K562 (cell line): Measurements from ENCODE around the gene TUBG2. TPM values are rescaled to one million over a fixed set of nuclear protein-coding genes. Genes with fewer than 3 reads are reported as not detected.

Experiments
- BMI1 ChIP-seq: fragments of 150-350 bp; IDR thresholded peaks from 2 replicates; pipeline ENCODE4 v1.6.1; 2014; ENCODE audit warnings: low read length
- CREM ChIP-seq: IDR thresholded peaks from 2 replicates; pipeline ENCODE4 v1.6.1; 2014; ENCODE audit warnings: antibody characterized with exemption, low read depth
- CXXC5 ChIP-seq: fragments of 250-450 bp; sonication (Bioruptor Pico); IDR thresholded peaks from 2 replicates; pipeline ENCODE4 v1.8.0; 2022; ENCODE audit warnings: inconsistent platforms, mild to moderate bottlenecking, moderate library complexity
- ELF2 ChIP-seq: fragments of 250-450 bp; sonication (Bioruptor Pico); IDR thresholded peaks from 2 replicates; pipeline ENCODE4 v1.5.0; 2021; ENCODE audit warnings: mild to moderate bottlenecking
- ETV1 ChIP-seq: fragments of 450-650 bp; conservative IDR thresholded peaks from 2 replicates; pipeline ENCODE4 v1.6.1; 2016; ENCODE audit warnings: missing genetic modification characterization, control low read depth, low read depth, missing compliant biosample characterization
- FIP1L1 ChIP-seq: fragments of 200-400 bp; formaldehyde crosslinking; IDR thresholded peaks from 2 replicates; pipeline ENCODE4 v1.6.1; 2018; ENCODE audit warnings: mild to moderate bottlenecking, low read depth, low read length; ENCODE audit not compliant: poor library complexity, severe bottlenecking
- FOS ChIP-seq: IDR thresholded peaks from 3 replicates; pipeline ENCODE4 v1.6.1; 2011; ENCODE audit not compliant: insufficient read length; ENCODE audit errors: extremely low read depth
- JUND ChIP-seq, 2 experiments: IDR thresholded peaks; 2 replicates in 1 of 2; 3 replicates in 1 of 2; pipeline ENCODE4 v1.6.1; 2011; ENCODE audit warnings: borderline replicate concordance in 2 of 2, low read depth in 2 of 2, low read length in 2 of 2, improper control_type of control experiment in 1 of 2, missing biosample characterization in 1 of 2, missing genetic modification characterization in 1 of 2, missing genetic modification reagents in 1 of 2
- MAFG ChIP-seq: fragments of 450-650 bp; conservative IDR thresholded peaks from 2 replicates; pipeline ENCODE4 v1.6.1; 2016; ENCODE audit warnings: missing genetic modification characterization, missing compliant biosample characterization
- NCOA2 ChIP-seq, 2 experiments: fragments of 450-650 bp; IDR thresholded peaks; 2 replicates each; pipeline ENCODE4 v1.6.1; 2018; ENCODE audit warnings: mild to moderate bottlenecking in 2 of 2, moderate library complexity in 1 of 2; ENCODE audit not compliant: partially characterized antibody in 2 of 2
- TSC22D4 ChIP-seq: fragments of 450-650 bp; IDR thresholded peaks from 2 replicates; pipeline ENCODE4 v1.6.1; 2016; ENCODE audit warnings: missing genetic modification characterization, missing biosample characterization, control low read depth
- ZBTB1 ChIP-seq: sonication (generic); formaldehyde crosslinking; IDR thresholded peaks from 2 replicates; pipeline ENCODE4 v1.8.1; 2023; ENCODE audit warnings: missing genetic modification reagents, low read depth, mild to moderate bottlenecking, borderline replicate concordance
- ZNF146 ChIP-seq: IDR thresholded peaks from one replicate; pipeline ENCODE4 v1.6.1; 2018; ENCODE audit warnings: missing compliant biosample characterization; ENCODE audit not compliant: unreplicated experiment
- ZNF830 ChIP-seq: fragments of 250-450 bp; sonication (Bioruptor Pico); IDR thresholded peaks from 2 replicates; pipeline ENCODE4 v1.5.0; 2021; ENCODE audit warnings: mild to moderate bottlenecking
- polyA plus RNA-seq, 8 experiments: library from polyadenylated mRNA; depleted of rRNA in 4 of 8; stranded (reverse) in 5 of 8; unstranded in 3 of 8; fragments of >200 nt; fragmentation: Nextera tagmentation in 2 of 8; fragmentation: Illumina TruSeq in 1 of 8; extraction: Ambion mirVana in 2 of 8; extraction: Trizol in 1 of 8; gene quantifications; 2 replicates each; pipeline versions ENCODE4 v1.2.1 to v1.2.3, GENCODE V29; 2011 to 2014; ENCODE audit warnings: inconsistent platforms in 1 of 8, missing spikeins in 1 of 8
- total RNA-seq, 7 experiments: library from RNA; depleted of rRNA in 6 of 7; stranded (reverse); fragments of >200 nt in 6 of 7; fragmentation: Illumina TruSeq in 2 of 7; extraction: Trizol in 2 of 7; gene quantifications; 2 replicates each; pipeline versions ENCODE4 v1.2.1 to v1.2.3, GENCODE V29; 2011 to 2021; ENCODE audit warnings: low replicate concordance in 1 of 7
- TF ChIP-seq, protein P1 (sequence below): fragments of 250-450 bp; sonication (Bioruptor Pico); IDR thresholded peaks from 2 replicates; pipeline ENCODE4 v1.5.0; 2021; ENCODE audit warnings: mild to moderate bottlenecking, moderate library complexity
- TF ChIP-seq, protein P2 (sequence below): fragments of 250-450 bp; sonication (Bioruptor Pico); IDR thresholded peaks from 2 replicates; pipeline ENCODE4 v1.9.0; 2021; ENCODE audit warnings: mild to moderate bottlenecking, inconsistent platforms
- TF ChIP-seq, protein P3 (sequence below): fragments of 150-350 bp; IDR thresholded peaks from 2 replicates; pipeline ENCODE4 v1.6.1; 2014; ENCODE audit warnings: low read depth, mild to moderate bottlenecking, low read length, borderline replicate concordance

The TUBG2 gene
- total and polyA plus RNA-seq, 9 of the 15 experiments (the other 6 are each of a cell fraction or from before 2014, with no cell fraction given): 0.09 to 0.80 (median 0.24) TPM; not detected in 2

DNA sequence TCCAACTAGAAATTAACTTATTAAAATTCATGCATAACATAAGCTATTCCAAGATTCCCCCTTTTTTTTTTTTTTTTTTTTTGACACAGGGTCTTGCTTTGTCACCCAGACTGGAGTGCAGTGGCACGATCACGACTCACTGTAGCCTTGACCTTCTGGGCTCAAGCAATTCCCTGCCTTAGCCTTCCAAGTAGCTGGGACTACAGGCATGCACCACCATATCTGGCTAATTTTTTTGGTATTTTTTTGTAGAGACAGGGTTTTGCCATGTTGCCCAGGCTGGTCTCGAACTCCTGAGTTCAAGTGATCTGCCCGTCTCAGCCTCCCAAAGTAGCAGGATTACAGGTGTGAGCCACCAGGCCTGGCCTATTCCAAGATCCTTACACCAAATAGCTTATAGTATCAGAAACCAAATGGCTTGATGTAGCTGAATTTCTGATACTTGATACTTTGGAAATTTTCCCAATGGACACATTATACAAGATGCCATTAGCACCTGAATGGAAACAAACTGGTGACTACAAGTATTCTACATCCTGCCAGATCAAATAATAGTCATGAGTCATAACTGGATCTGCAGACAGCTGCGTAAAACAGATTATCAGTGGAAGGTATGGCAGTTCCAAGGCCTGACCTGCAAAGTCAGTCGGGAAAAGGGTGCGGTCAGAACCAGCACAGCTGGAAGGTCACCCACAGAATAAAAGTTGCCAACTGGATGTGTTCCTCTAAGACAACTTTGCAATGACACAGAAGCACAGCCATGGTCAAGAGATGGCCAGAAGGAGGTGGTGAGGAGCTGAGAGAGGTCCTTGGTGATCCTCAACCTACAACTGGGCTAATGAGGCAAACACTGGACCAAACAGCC is 35.1 kb upstream of the TUBG2 start (continued):
- TF ChIP-seq ZBTB1 (CRISPR knock-in tag) (no peak), NCOA2 (IDR thresholded peaks at IDR 0.05; ENCODE audit: partially characterized antibody in 2 of 2) (no peak), ELF2 (CRISPR knock-in tag) (no peak), FOS (peak; percentile 69), FIP1L1 (no peak), CREM (peak; percentile 67), BMI1 (no peak), TSC22D4 (tag) (no peak), JUND (IDR thresholded peaks at IDR 0.05; ENCODE audit: borderline replicate concordance, low read depth, low read length) (peak; percentile 97), JUND (tag; IDR thresholded peaks at IDR 0.05; ENCODE audit: borderline replicate concordance, low read depth, low read length) (peak; percentile 96), CXXC5 (peak; percentile 69), ETV1 (0 out of 2 replicates have a peak, but pooled peaks have one; percentile 31), MAFG (tag) (peak; percentile 48; the same call in 1 of the 2 replicates), ZNF146 (CRISPR knock-in tag) (no peak), ZNF830 (CRISPR knock-in tag) (no peak)
- TF ChIP-seq, protein P1, sequence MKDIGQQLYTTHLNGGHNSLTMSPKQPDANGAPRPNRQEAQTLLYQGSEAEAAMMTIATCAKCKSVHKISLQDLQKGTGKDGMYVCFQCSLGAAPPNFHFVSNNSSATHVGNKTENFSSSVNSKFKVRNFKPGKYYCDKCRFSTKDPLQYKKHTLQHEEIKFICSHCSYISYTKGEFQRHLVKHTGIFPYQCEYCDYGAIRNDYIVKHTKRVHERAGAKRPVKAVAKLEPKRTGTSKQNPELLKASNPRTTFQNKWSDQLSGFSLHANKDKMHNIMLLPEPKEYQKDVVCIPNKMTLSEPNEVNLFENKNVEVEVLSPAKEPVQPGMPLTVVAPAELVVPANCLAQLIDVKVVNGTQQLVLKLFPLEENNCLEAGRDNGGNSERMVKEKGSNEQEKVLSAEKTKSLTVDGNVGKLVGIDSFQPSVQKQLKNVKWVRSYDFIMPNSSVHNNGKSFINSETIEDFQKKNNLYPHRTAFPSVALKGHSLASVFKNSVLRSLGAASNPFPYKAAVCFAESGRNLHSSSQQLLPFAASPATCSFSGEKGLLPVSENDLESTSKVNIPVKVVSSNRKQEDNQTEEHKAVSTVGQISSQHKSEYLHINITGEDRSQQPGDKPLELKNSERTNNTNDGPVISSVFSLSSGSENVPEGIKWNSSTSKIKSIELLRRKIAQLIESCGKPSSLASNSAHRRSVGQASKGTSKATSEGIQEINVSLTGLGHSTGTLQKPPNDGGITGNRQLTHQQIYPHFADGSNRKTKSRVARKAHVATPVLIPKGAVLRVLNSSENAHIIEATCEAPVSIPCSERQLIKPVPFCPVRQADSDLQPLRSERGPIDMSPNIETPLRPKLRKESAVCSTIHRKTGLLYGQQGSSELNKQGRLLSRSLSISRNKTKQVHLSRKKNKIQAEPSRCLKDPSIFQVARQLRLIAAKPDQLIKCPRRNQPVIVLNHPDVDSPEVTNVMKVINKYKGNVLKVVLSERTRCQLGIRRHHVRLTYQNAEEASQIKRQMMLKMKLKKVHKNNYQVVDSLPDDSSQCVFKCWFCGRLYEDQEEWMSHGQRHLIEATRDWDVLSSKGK (CRISPR knock-in tag): no peak
- TF ChIP-seq, protein P2, sequence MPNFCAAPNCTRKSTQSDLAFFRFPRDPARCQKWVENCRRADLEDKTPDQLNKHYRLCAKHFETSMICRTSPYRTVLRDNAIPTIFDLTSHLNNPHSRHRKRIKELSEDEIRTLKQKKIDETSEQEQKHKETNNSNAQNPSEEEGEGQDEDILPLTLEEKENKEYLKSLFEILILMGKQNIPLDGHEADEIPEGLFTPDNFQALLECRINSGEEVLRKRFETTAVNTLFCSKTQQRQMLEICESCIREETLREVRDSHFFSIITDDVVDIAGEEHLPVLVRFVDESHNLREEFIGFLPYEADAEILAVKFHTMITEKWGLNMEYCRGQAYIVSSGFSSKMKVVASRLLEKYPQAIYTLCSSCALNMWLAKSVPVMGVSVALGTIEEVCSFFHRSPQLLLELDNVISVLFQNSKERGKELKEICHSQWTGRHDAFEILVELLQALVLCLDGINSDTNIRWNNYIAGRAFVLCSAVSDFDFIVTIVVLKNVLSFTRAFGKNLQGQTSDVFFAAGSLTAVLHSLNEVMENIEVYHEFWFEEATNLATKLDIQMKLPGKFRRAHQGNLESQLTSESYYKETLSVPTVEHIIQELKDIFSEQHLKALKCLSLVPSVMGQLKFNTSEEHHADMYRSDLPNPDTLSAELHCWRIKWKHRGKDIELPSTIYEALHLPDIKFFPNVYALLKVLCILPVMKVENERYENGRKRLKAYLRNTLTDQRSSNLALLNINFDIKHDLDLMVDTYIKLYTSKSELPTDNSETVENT (CRISPR knock-in tag): no peak
- TF ChIP-seq, protein P3, sequence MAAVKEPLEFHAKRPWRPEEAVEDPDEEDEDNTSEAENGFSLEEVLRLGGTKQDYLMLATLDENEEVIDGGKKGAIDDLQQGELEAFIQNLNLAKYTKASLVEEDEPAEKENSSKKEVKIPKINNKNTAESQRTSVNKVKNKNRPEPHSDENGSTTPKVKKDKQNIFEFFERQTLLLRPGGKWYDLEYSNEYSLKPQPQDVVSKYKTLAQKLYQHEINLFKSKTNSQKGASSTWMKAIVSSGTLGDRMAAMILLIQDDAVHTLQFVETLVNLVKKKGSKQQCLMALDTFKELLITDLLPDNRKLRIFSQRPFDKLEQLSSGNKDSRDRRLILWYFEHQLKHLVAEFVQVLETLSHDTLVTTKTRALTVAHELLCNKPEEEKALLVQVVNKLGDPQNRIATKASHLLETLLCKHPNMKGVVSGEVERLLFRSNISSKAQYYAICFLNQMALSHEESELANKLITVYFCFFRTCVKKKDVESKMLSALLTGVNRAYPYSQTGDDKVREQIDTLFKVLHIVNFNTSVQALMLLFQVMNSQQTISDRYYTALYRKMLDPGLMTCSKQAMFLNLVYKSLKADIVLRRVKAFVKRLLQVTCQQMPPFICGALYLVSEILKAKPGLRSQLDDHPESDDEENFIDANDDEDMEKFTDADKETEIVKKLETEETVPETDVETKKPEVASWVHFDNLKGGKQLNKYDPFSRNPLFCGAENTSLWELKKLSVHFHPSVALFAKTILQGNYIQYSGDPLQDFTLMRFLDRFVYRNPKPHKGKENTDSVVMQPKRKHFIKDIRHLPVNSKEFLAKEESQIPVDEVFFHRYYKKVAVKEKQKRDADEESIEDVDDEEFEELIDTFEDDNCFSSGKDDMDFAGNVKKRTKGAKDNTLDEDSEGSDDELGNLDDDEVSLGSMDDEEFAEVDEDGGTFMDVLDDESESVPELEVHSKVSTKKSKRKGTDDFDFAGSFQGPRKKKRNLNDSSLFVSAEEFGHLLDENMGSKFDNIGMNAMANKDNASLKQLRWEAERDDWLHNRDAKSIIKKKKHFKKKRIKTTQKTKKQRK: no peak
